Measurements from ENCODE around the gene RPS24. TPM values are rescaled to one million over a fixed set of nuclear protein-coding genes. Genes with fewer than 3 reads are reported as not detected.
"Not testable (repeated sequence)": the region's sequence is repeated elsewhere in the genome, so short reads cannot be mapped to it uniquely, and the experiment has no call there.

The RPS24 gene
- total RNA-seq (1,000 to 10,000 TPM; 1,177 to 2,466 (median 1,673) TPM), polyA plus RNA-seq (1,000 to 10,000 TPM; 1,173 to 1,441 TPM), total RNA-seq (950 reads per million, percentile 99 among the genes with 10 or more reads in this experiment)

GRCh38 chr10:78033637-78034470 is at the start of gene RPS24:
Gene RPS24, plus strand, starts transcription at chr10:78033863. Its CDS starts 39 bp downstream, at chr10:78033902.
- peaks cover 35% of the 10 kb centered on the region in 2 donors for H3K4me1 ChIP-seq (ENCODE audit: control insufficient read depth in 2 of 2, insufficient read depth in 2 of 2, low read length in 2 of 2)
- H3K36me3 Mint-ChIP-seq: peaks cover 14 to 37% (median 21%) of the 10 kb centered on the region in 5 donors
- POLR2A ChIA-PET: interaction anchor here (0.7 to 1.5 kb wide), 3 partner anchors 267 to 1296 kb away, joined by 3 read pairs; no protein-coding TSS in a partner anchor

GRCh38 chr10:77984986-77985385 is 48.7 kb upstream of the RPS24 start:
- no peak overlapping the region for H3K4me3 ChIP-seq (ENCODE audit: low read length)
- ATAC-seq (no peak), DNase-seq (no peak)
- POLR2A ChIA-PET: no interaction called here
- H3K4me3 Mint-ChIP-seq: no peak overlapping the region
- intact Hi-C loops (cut with micrococcal nuclease): no loop called here
- no peaks in the 10 kb centered on the region for H3K4me1 ChIP-seq (ENCODE audit: control insufficient read depth in 2 of 2, insufficient read depth in 2 of 2, low read length in 2 of 2)
- H3K27ac Mint-ChIP-seq: peak overlapping the region in 2 of 9 donors; percentile 9 to 36
- no peaks in the 10 kb centered on the region for H3K9me3 Mint-ChIP-seq
- no peaks in the 10 kb centered on the region for H3K4me1 Mint-ChIP-seq
- CTCF ChIA-PET: no interaction called here
- no peaks in the 10 kb centered on the region for H3K27me3 Mint-ChIP-seq
- H3K36me3 ChIP-seq (ENCODE audit: control insufficient read depth in 2 of 3, insufficient read depth in 3 of 3, low read length in 3 of 3): peaks cover 18 to 96% (median 20%) of the 10 kb centered on the region in 3 experiments
- H3K27ac ChIP-seq (ENCODE audit: low read depth, low read length): no peak overlapping the region
- no peaks in the 10 kb centered on the region for H3K27me3 ChIP-seq (ENCODE audit: control insufficient read depth in 2 of 2, insufficient read depth in 2 of 2, low read length in 2 of 2)
- H3K9me3 ChIP-seq (ENCODE audit: control insufficient read depth in 2 of 3, low read length in 3 of 3): no peaks in the 10 kb centered on the region
- peaks cover 20 to 73% (median 29%) of the 10 kb centered on the region in 5 donors for H3K36me3 Mint-ChIP-seq

More at GRCh38 chr10:78033637-78034470, at the start of gene RPS24:
- Mint-ChIP-seq H3K27ac (peak within 1 kb of the TSS; percentile 86 to 99 (median 91)), H3K9me3 (peaks cover 0 to 5% (median 0%) of the 10 kb centered on the region in 11 donors), H3K4me1 (peaks cover 19 to 63% (median 55%) of the 10 kb centered on the region in 7 donors), H3K27me3 (no peaks in the 10 kb centered on the region), H3K4me3 (peak within 1 kb of the TSS; percentile 82 to 96 (median 93))
- Histone ChIP-seq H3K4me3 (ENCODE audit: low read length) (peak within 1 kb of the TSS; percentile 87), H3K27ac (ENCODE audit: low read depth, low read length) (peak within 1 kb of the TSS; percentile 79), H3K36me3 (ENCODE audit: control insufficient read depth in 2 of 3, insufficient read depth in 3 of 3, low read length in 3 of 3) (peaks cover 18 to 40% (median 24%) of the 10 kb centered on the region in 3 experiments), H3K27me3 (ENCODE audit: control insufficient read depth in 2 of 2, insufficient read depth in 2 of 2, low read length in 2 of 2) (no peaks in the 10 kb centered on the region), H3K9me3 (ENCODE audit: control insufficient read depth in 2 of 3, low read length in 3 of 3) (no peaks in the 10 kb centered on the region)
- CTCF ChIA-PET: interaction anchor here (0.6 to 1.3 kb wide), 3 partner anchors 13 to 1207 kb away, joined by 3 to 6 read pairs (median 3); no protein-coding TSS in a partner anchor
- DNase-seq (peak; percentile 84 to 97 (median 95)), ATAC-seq (peak; percentile 94)
- intact Hi-C loops (cut with micrococcal nuclease): loop anchor here (1.0 to 5.0 kb wide), 12 partner anchors 269 to 1413 kb away; partner anchors contain the start of genes ZCCHC24 (in 2 of the 2), ZMIZ1 (in 2 of the 2) and PPIF (in 1 of the 2)

- peaks cover 20 to 65% (median 30%) of the 10 kb centered on the region in 5 donors for H3K36me3 Mint-ChIP-seq
- H3K27ac ChIP-seq (ENCODE audit: low read depth, low read length): no peak overlapping the region
- H3K27me3 Mint-ChIP-seq: no peaks in the 10 kb centered on the region
- DNase-seq (no peak), ATAC-seq (no peak)
- H3K9me3 ChIP-seq (ENCODE audit: control insufficient read depth in 2 of 3, low read length in 3 of 3): no peaks in the 10 kb centered on the region
- H3K27ac Mint-ChIP-seq: peak overlapping the region in 1 of 9 donors; percentile 72
- intact Hi-C loops (cut with micrococcal nuclease): no loop called here
- H3K27me3 ChIP-seq (ENCODE audit: control insufficient read depth in 2 of 2, insufficient read depth in 2 of 2, low read length in 2 of 2): no peaks in the 10 kb centered on the region
- no peaks in the 10 kb centered on the region for H3K4me1 ChIP-seq (ENCODE audit: control insufficient read depth in 2 of 2, insufficient read depth in 2 of 2, low read length in 2 of 2)
- H3K9me3 Mint-ChIP-seq: no peaks in the 10 kb centered on the region
- H3K36me3 ChIP-seq (ENCODE audit: control insufficient read depth in 2 of 3, insufficient read depth in 3 of 3, low read length in 3 of 3): peaks cover 12 to 100% (median 24%) of the 10 kb centered on the region in 3 experiments
- H3K4me3 Mint-ChIP-seq: no peak overlapping the region
- ChIA-PET POLR2A (no interaction called here), CTCF (no interaction called here)
- H3K4me3 ChIP-seq (ENCODE audit: low read length): no peak overlapping the region
- H3K4me1 Mint-ChIP-seq: no peaks in the 10 kb centered on the region
Measured at GRCh38 chr10:77987671-77988255, 45.9 kb upstream of the RPS24 start.

GRCh38 chr10:77989081-77989724 is 44.5 kb upstream of the RPS24 start:
- Mint-ChIP-seq H3K4me1 (no peaks in the 10 kb centered on the region), H3K27ac (no peak overlapping the region), H3K9me3 (no peaks in the 10 kb centered on the region), H3K27me3 (no peaks in the 10 kb centered on the region), H3K36me3 (peaks cover 28 to 65% (median 36%) of the 10 kb centered on the region in 5 donors), H3K4me3 (no peak overlapping the region)
- Histone ChIP-seq H3K4me3 (ENCODE audit: low read length) (no peak overlapping the region), H3K27ac (ENCODE audit: low read depth, low read length) (no peak overlapping the region), H3K4me1 (ENCODE audit: control insufficient read depth in 2 of 2, insufficient read depth in 2 of 2, low read length in 2 of 2) (no peaks in the 10 kb centered on the region), H3K27me3 (ENCODE audit: control insufficient read depth in 2 of 2, insufficient read depth in 2 of 2, low read length in 2 of 2) (no peaks in the 10 kb centered on the region), H3K9me3 (ENCODE audit: control insufficient read depth in 2 of 3, low read length in 3 of 3) (no peaks in the 10 kb centered on the region), H3K36me3 (ENCODE audit: control insufficient read depth in 2 of 3, insufficient read depth in 3 of 3, low read length in 3 of 3) (peaks cover 17 to 100% (median 20%) of the 10 kb centered on the region in 3 experiments)
- no peak for DNase-seq
- intact Hi-C loops (cut with micrococcal nuclease): no loop called here
- CTCF ChIA-PET: no interaction called here
- ATAC-seq: no peak
- POLR2A ChIA-PET: no interaction called here

GRCh38 chr10:77993620-77994019 is 40.0 kb upstream of the RPS24 start:
- H3K4me1 ChIP-seq (ENCODE audit: control insufficient read depth in 2 of 2, insufficient read depth in 2 of 2, low read length in 2 of 2): no peaks in the 10 kb centered on the region
- Mint-ChIP-seq H3K4me1 (peaks cover 0 to 4% (median 0%) of the 10 kb centered on the region in 7 donors), H3K27me3 (no peaks in the 10 kb centered on the region), H3K36me3 (peaks cover 24 to 57% (median 41%) of the 10 kb centered on the region in 5 donors), H3K9me3 (no peaks in the 10 kb centered on the region), H3K4me3 (no peak overlapping the region), H3K27ac (peak overlapping the region in 1 of 9 donors; percentile 27)
- H3K27me3 ChIP-seq (ENCODE audit: control insufficient read depth in 2 of 2, insufficient read depth in 2 of 2, low read length in 2 of 2): no peaks in the 10 kb centered on the region
- ChIA-PET POLR2A (no interaction called here), CTCF (no interaction called here)
- no peak for ATAC-seq
- no peak overlapping the region for H3K27ac ChIP-seq (ENCODE audit: low read depth, low read length)
- H3K36me3 ChIP-seq (ENCODE audit: control insufficient read depth in 2 of 3, insufficient read depth in 3 of 3, low read length in 3 of 3): peaks cover 11 to 58% (median 12%) of the 10 kb centered on the region in 3 experiments
- intact Hi-C loops (cut with micrococcal nuclease): no loop called here
- H3K4me3 ChIP-seq (ENCODE audit: low read length): no peak overlapping the region
- no peaks in the 10 kb centered on the region for H3K9me3 ChIP-seq (ENCODE audit: control insufficient read depth in 2 of 3, low read length in 3 of 3)
- DNase-seq: no peak

GRCh38 chr10:77998780-77999179 is 34.9 kb upstream of the RPS24 start:
- H3K27me3 ChIP-seq (ENCODE audit: control insufficient read depth in 2 of 2, insufficient read depth in 2 of 2, low read length in 2 of 2); H3K27ac Mint-ChIP-seq; H3K27me3 Mint-ChIP-seq; H3K27ac ChIP-seq (ENCODE audit: low read depth, low read length); H3K4me3 ChIP-seq (ENCODE audit: low read length); H3K4me1 ChIP-seq (ENCODE audit: control insufficient read depth in 2 of 2, insufficient read depth in 2 of 2, low read length in 2 of 2); DNase-seq; H3K4me1 Mint-ChIP-seq; intact Hi-C loops (cut with micrococcal nuclease); ATAC-seq; CTCF ChIA-PET; H3K4me3 Mint-ChIP-seq; H3K9me3 ChIP-seq (ENCODE audit: control insufficient read depth in 2 of 3, low read length in 3 of 3); POLR2A ChIA-PET; H3K9me3 Mint-ChIP-seq: not testable (repeated sequence)
- H3K36me3 ChIP-seq (ENCODE audit: control insufficient read depth in 2 of 3, insufficient read depth in 3 of 3, low read length in 3 of 3): peaks cover 8 to 52% (median 18%) of the 10 kb centered on the region in 3 experiments
- peaks cover 29 to 81% (median 52%) of the 10 kb centered on the region in 5 donors for H3K36me3 Mint-ChIP-seq
